ENCODE results near the gene CCDC3. TPM values are rescaled to one million over a fixed set of nuclear protein-coding genes. Genes with fewer than 3 reads are reported as not detected.

CCDC3 gene
- total RNA-seq, 1 donor from 2014 or later = 12.8 TPM

DNA sequence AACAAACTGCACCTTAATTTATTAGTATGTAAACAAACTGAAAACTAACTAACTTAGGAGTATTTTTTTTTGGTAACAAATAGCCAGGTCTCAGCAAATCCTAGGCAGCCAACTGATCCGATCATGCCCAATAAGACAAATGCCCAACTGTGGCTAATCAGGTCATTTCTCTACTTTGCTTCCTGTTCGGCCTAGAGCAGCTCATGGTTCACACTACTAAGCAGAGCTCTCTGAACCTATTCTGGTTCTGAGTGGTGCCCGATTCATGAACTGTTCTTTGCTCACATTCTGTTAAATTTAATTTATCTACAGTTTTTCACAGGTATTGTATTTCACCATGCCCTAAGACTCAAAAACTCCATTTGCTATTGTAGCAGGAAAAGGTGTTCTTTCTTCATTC is 55.1 kb downstream of the CCDC3 start:
- Histone ChIP-seq H3K36me3 (no peaks in the 10 kb centered on the region), H3K4me3 (no peak overlapping the region), H3K9me3 (no peaks in the 10 kb centered on the region), H3K4me1 (no peaks in the 10 kb centered on the region), H3K27ac (no peak overlapping the region), H3K27me3 (no peaks in the 10 kb centered on the region)
- DNase-seq (ENCODE audit: extremely low spot score in 2 of 2) = no peak
- TF ChIP-seq POLR2AphosphoS5 (IDR thresholded peaks at IDR 0.05; ENCODE audit: insufficient read depth in 1 of 2, low read depth in 1 of 2) = no peak
- TF ChIP-seq POLR2A (IDR thresholded peaks at IDR 0.05) = no peak
- TF ChIP-seq, protein P1, sequence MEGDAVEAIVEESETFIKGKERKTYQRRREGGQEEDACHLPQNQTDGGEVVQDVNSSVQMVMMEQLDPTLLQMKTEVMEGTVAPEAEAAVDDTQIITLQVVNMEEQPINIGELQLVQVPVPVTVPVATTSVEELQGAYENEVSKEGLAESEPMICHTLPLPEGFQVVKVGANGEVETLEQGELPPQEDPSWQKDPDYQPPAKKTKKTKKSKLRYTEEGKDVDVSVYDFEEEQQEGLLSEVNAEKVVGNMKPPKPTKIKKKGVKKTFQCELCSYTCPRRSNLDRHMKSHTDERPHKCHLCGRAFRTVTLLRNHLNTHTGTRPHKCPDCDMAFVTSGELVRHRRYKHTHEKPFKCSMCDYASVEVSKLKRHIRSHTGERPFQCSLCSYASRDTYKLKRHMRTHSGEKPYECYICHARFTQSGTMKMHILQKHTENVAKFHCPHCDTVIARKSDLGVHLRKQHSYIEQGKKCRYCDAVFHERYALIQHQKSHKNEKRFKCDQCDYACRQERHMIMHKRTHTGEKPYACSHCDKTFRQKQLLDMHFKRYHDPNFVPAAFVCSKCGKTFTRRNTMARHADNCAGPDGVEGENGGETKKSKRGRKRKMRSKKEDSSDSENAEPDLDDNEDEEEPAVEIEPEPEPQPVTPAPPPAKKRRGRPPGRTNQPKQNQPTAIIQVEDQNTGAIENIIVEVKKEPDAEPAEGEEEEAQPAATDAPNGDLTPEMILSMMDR (IDR thresholded peaks at IDR 0.05) = no peak
- intact Hi-C loops (cut with DNase I) = no loop called here

DNA sequence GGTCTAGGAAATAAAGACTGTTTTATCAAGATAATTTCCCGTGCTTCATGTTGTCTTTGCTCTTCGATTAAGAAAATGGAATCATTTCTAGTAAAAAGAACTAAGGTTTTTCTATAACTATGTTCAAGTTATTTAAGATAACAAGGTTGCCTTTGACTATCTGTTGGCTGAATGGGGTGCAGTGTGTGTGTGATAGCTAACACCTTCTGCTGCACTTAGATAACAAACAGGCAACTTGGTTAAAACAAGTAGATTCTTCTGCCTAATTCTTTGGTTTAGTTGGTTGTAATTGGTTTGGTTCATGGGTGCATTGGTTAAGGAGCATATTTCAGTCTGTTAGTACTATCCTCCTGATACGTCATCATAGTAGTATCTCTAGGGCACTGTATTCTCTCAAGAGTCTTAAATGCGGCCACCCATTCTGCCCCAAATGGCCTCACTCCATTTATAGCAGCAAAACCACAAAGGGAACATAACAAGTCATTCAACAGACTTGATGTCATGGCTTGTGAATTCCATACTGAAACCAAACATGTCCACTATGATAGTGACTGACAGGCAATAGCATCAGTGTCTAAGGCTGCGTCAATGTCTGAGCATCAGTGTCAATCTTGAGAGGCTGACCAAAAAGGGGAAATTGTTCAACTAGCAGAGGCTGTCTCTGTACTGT is 55.7 kb downstream of the CCDC3 start:
- peak in 1 of 2 donors; percentile 32 for DNase-seq (ENCODE audit: extremely low spot score in 2 of 2)
- Histone ChIP-seq H3K27ac (no peak overlapping the region), H3K27me3 (no peaks in the 10 kb centered on the region), H3K36me3 (no peaks in the 10 kb centered on the region), H3K4me3 (no peak overlapping the region), H3K9me3 (no peaks in the 10 kb centered on the region), H3K4me1 (no peaks in the 10 kb centered on the region)
- TF ChIP-seq, protein P1 (IDR thresholded peaks at IDR 0.05) = no peak
- no peak for TF ChIP-seq POLR2A (IDR thresholded peaks at IDR 0.05)
- TF ChIP-seq POLR2AphosphoS5 (IDR thresholded peaks at IDR 0.05; ENCODE audit: insufficient read depth in 1 of 2, low read depth in 1 of 2) = no peak
- intact Hi-C loops (cut with DNase I) = no loop called here

DNA sequence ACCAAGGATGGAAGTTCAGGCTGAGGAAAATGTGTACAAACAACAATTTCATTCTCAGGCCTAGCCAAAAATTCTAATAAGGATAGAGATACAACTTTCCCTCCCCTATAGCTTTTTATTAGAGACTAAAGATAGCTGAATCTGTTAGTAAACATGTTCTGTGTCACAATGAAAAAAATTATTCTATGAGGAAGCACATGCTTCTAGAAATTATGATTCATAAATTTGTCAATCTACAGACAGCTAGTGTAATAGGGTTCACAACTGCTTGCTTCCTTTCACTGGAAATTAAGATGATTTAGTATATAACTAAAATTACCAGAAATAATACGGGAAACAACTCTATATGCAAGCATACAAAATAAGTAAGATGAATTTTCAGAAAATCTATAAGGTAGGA is 56.6 kb downstream of the CCDC3 start:
- intact Hi-C loops (cut with DNase I) = no loop called here
- no peaks in the 10 kb centered on the region for H3K4me1 ChIP-seq
- no peak overlapping the region for H3K27ac ChIP-seq
- TF ChIP-seq POLR2AphosphoS5 (IDR thresholded peaks at IDR 0.05; ENCODE audit: insufficient read depth in 1 of 2, low read depth in 1 of 2) (no peak), POLR2A (IDR thresholded peaks at IDR 0.05) (no peak)
- TF ChIP-seq, protein P1 (IDR thresholded peaks at IDR 0.05) = no peak
- no peak for DNase-seq (ENCODE audit: extremely low spot score in 2 of 2)
- no peak overlapping the region for H3K4me3 ChIP-seq
- no peaks in the 10 kb centered on the region for H3K9me3 ChIP-seq
- H3K27me3 ChIP-seq = no peaks in the 10 kb centered on the region
- H3K36me3 ChIP-seq = no peaks in the 10 kb centered on the region

DNA sequence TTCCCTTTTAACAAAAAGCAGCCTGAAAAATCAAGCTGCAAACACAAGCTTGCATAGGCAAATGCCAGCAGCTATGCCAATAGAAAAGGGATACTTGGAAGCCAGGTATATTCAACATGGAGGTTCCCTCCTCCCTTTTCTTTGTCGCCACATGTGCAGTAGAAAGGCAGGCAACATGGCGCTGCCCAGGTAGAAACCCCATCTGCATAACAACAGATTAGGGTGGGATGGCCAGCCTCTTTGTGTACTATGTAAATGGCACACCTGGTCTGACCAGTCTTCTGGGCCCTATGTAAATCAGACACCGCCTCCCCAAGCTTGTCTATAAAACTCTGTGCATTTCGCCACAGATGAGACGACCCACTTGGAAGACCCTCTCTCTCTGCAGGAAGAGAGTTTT is 58.1 kb downstream of the CCDC3 start:
- H3K9me3 ChIP-seq = no peaks in the 10 kb centered on the region
- no peaks in the 10 kb centered on the region for H3K4me1 ChIP-seq
- intact Hi-C loops (cut with DNase I) = no loop called here
- DNase-seq (ENCODE audit: extremely low spot score in 2 of 2) = peak in 1 of 2 donors; percentile 44
- no peaks in the 10 kb centered on the region for H3K36me3 ChIP-seq
- TF ChIP-seq POLR2A (IDR thresholded peaks at IDR 0.05) (no peak), POLR2AphosphoS5 (IDR thresholded peaks at IDR 0.05; ENCODE audit: insufficient read depth in 1 of 2, low read depth in 1 of 2) (no peak)
- TF ChIP-seq, protein P1 (IDR thresholded peaks at IDR 0.05) = no peak
- H3K27ac ChIP-seq = no peak overlapping the region
- H3K4me3 ChIP-seq = no peak overlapping the region
- no peaks in the 10 kb centered on the region for H3K27me3 ChIP-seq

GRCh38 chr10:12941966-12942365 is 59.5 kb downstream of the CCDC3 start:
- Histone ChIP-seq H3K9me3 (no peaks in the 10 kb centered on the region), H3K27ac (no peak overlapping the region), H3K4me3 (no peak overlapping the region), H3K36me3 (no peaks in the 10 kb centered on the region), H3K4me1 (no peaks in the 10 kb centered on the region), H3K27me3 (no peaks in the 10 kb centered on the region)
- no peak for DNase-seq (ENCODE audit: extremely low spot score in 2 of 2)
- intact Hi-C loops (cut with DNase I) = no loop called here
- TF ChIP-seq POLR2AphosphoS5 (IDR thresholded peaks at IDR 0.05; ENCODE audit: insufficient read depth in 1 of 2, low read depth in 1 of 2) (no peak), POLR2A (IDR thresholded peaks at IDR 0.05) (no peak)
- TF ChIP-seq, protein P1 (IDR thresholded peaks at IDR 0.05) = no peak
